ENCODE measurements around the gene ASAP2. TPM values are rescaled to one million over a fixed set of nuclear protein-coding genes. Genes with fewer than 3 reads are reported as not detected.

ASAP2 gene
- total and polyA plus RNA-seq, 2 experiments from 2014 or later = 8.5 to 16.7 TPM

DNA sequence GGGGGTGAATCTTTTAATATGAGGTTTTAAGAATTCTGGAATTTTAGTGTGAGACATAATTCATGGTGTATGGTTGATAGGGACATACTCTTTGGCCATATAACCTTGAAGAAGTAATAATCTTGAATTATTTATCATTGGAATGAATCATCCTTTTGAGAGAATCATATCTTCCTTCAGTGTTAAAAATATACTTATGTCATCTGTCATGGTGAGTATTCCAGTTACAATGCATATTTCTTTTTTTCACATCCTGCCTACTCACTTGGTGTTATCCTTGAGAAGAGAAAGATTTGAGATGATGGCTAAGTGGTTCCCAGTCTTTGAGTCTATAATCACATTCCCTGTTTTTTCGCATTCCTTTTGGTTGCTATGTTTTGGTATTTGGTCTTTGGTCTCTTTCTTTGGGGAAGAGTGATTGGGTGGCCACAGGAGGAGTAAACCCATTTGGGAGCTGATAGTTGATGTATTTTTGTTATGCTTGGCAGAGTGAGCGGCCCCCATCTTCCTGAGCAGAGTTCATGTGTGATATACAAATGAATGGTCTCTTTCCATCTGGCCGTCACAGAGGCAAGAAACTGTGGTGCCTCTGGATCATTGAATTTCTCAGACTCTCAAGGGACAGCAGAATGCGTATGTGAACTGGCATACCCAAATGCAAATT is 21.6 kb downstream of the ASAP2 start:
- no peaks in the 10 kb centered on the region for H3K9me3 ChIP-seq (ENCODE audit: low read depth)
- DNase-seq (ENCODE audit: low read depth in 1 of 2, low spot score in 1 of 2) = peak in 1 of 2 donors; percentile 71
- H3K27me3 ChIP-seq = no peaks in the 10 kb centered on the region
- no peak overlapping the region for H3K4me3 ChIP-seq
- H3K36me3 ChIP-seq = no peaks in the 10 kb centered on the region
- no peak for TF ChIP-seq CTCF (IDR thresholded peaks at IDR 0.05; ENCODE audit: low read depth, low read length)
- no peak overlapping the region for H3K27ac ChIP-seq
- H3K4me1 ChIP-seq (ENCODE audit: low read depth) = peaks cover 9% of the 10 kb centered on the region

DNA sequence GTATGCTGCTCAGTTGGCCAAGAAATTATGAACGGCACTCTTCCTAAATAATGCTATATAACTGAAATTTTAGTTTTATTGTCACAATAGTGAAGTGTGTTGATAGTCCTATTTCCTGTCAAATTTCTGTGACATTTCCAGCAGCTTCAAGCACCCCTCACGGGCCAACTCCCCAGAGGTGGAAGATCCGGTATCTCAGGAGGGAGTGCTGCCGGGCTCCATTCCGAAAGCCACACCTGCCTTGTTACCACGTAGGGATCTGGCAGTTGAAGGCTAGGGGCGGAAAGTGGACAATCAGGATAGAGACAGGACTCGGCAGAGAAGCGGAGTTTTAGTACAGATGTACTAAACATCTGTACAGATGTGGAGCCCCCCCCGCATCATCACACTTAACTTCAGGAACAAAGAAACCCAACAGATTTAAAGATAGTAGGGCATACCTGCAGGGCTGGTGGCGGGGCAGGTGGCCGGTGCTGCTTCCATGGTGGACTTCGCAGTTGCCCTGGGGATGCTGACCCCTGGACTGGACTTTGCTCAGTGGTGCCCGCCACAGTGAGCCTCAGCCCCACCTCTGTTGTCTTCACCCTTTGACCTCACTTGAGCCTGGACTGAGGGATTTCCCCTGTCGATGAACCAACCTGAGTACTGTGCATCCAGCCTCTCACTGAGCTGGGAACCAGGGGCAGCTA is 22.3 kb downstream of the ASAP2 start:
- Histone ChIP-seq H3K27me3 (no peaks in the 10 kb centered on the region), H3K4me1 (ENCODE audit: low read depth) (peaks cover 9% of the 10 kb centered on the region), H3K9me3 (ENCODE audit: low read depth) (no peaks in the 10 kb centered on the region), H3K27ac (no peak overlapping the region), H3K4me3 (no peak overlapping the region), H3K36me3 (no peaks in the 10 kb centered on the region)
- no peak for DNase-seq (ENCODE audit: low read depth in 1 of 2, low spot score in 1 of 2)
- TF ChIP-seq CTCF (IDR thresholded peaks at IDR 0.05; ENCODE audit: low read depth, low read length) = no peak

DNA sequence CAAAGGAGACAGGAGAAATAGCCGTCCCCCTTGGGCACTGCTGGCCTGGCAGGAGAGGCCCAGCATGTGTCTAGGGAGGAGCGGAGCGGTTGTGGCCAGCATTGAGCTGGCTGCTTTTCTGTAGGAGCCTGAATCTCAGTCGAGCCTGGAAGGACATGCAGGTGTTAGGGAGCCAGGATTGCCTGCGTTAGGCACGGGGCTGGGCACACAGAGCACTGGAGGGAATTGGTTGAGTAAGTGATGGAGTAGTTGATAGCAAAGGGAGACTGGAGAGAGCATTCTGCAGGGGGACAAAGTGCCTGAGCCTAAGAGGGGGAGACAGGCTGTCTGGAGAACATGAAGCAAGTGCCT is 22.8 kb downstream of the ASAP2 start:
- Histone ChIP-seq H3K4me3 (no peak overlapping the region), H3K9me3 (ENCODE audit: low read depth) (no peaks in the 10 kb centered on the region), H3K27me3 (no peaks in the 10 kb centered on the region), H3K27ac (no peak overlapping the region), H3K4me1 (ENCODE audit: low read depth) (peaks cover 9% of the 10 kb centered on the region), H3K36me3 (no peaks in the 10 kb centered on the region)
- TF ChIP-seq CTCF (IDR thresholded peaks at IDR 0.05; ENCODE audit: low read depth, low read length) = no peak
- no peak for DNase-seq (ENCODE audit: low read depth in 1 of 2, low spot score in 1 of 2)

DNA sequence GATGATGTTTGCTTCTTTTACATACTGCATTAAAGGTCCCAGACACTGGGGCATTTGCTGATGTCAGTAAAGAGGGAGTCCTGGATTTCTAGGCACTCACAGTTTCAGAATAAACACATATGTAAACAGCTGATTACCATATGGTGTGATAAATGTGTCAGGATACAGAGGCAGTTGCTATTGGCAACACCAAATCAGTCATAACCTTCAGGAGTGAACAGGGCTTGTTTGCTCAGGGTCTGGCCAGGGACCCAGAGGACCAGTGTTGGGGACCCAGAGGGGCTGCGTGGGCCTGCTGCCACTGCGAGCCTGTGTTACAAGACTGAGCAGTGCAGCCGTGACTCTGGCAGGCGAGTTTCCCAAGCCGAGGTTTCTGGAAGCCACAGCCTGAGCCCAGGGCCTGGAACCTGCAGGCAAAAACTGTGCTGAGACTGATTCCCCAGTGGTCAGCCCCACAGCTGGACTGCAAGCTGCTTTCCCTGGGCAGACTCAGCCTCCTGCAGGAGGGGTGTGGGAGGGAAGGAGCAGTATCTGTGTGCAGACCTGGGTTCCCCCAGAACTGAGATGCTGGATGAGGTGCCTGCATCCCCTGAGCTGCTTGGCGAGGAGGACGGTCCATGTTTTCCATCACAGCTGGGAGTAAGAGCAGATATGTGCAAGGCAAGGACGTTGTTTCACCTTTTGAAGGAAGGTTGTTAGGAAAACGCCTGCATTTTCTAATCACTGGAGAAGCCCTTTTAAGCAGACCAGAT is 23.6 kb downstream of the ASAP2 start:
- Histone ChIP-seq H3K27me3 (no peaks in the 10 kb centered on the region), H3K27ac (no peak overlapping the region), H3K9me3 (ENCODE audit: low read depth) (no peaks in the 10 kb centered on the region), H3K36me3 (no peaks in the 10 kb centered on the region), H3K4me1 (ENCODE audit: low read depth) (peaks cover 9% of the 10 kb centered on the region), H3K4me3 (no peak overlapping the region)
- peak in 1 of 2 donors; percentile 50 for DNase-seq (ENCODE audit: low read depth in 1 of 2, low spot score in 1 of 2)
- TF ChIP-seq CTCF (IDR thresholded peaks at IDR 0.05; ENCODE audit: low read depth, low read length) = no peak

DNA sequence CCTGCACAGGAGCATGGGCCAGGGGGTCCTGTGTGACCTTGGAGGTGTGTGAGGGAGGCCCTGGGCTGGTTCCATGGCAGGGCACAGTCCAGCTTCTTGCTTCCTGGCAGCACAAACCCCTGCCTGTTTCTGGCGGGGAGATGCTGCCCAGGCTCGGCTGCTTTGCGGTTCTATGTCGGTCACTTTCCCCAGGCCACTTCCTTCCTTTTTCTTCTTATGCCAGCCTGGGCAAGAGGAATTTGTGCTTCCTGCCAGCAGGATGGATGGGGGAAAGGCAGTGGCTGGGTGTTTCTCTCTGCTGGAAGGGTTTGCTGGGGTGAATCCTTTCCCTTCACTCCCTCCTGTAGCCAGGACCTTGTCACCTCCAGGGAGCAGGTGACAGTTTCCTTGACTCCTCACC is 24.3 kb downstream of the ASAP2 start:
- Histone ChIP-seq H3K27ac (no peak overlapping the region), H3K4me3 (no peak overlapping the region), H3K4me1 (ENCODE audit: low read depth) (peaks cover 9% of the 10 kb centered on the region), H3K9me3 (ENCODE audit: low read depth) (no peaks in the 10 kb centered on the region), H3K36me3 (no peaks in the 10 kb centered on the region), H3K27me3 (no peaks in the 10 kb centered on the region)
- no peak for DNase-seq (ENCODE audit: low read depth in 1 of 2, low spot score in 1 of 2)
- no peak for TF ChIP-seq CTCF (IDR thresholded peaks at IDR 0.05; ENCODE audit: low read depth, low read length)

All from cardiac muscle cell (in vitro differentiated cells and primary cell).